K562 (cell line): ENCODE measurements around the gene STAB2.

Experiments used
- BRF1 ChIP-seq: IDR thresholded peaks from 3 replicates; pipeline ENCODE4 v1.6.1; 2011; ENCODE audit warnings: borderline replicate concordance, mild to moderate bottlenecking; ENCODE audit not compliant: insufficient read length; ENCODE audit errors: extremely low read depth
- EHMT2 ChIP-seq: fragments of 450-650 bp; IDR thresholded peaks from 2 replicates; pipeline ENCODE4 v1.6.1; 2018; ENCODE audit warnings: antibody characterized with exemption
- TF ChIP-seq, protein P1 (sequence below), 3 experiments: IDR thresholded peaks in 2 of 3; conservative IDR thresholded peaks in 1 of 3; 2 replicates each; pipeline ENCODE4 v1.5.1; 2011 to 2012; ENCODE audit warnings: low read length in 3 of 3, mild to moderate bottlenecking in 3 of 3, control low read depth in 2 of 3, improper control_type of control experiment in 1 of 3, inconsistent platforms in 1 of 3, low read depth in 1 of 3, mixed read lengths in 1 of 3, moderate library complexity in 1 of 3; ENCODE audit not compliant: insufficient read depth in 2 of 3

DNA sequence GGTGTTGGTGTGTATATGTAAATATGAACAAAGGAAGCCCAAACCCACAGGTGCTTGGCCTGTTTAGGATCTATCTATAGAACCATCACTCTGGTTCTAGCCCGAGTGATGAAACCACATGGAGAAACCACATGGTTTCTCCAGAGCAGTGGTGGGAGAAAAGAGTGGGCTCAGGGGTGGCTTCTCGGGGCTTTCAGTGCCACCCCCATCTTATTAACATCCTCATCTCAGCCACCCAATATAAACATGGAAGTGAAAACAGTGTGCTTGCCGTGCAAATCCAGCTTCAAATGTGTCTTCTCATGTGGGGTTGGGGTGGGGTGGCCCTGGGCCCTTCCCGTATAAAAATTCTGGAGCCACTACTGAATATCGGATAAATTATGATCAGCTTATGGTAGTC, 109.0 kb downstream of the STAB2 start:
- TF ChIP-seq, protein P1, sequence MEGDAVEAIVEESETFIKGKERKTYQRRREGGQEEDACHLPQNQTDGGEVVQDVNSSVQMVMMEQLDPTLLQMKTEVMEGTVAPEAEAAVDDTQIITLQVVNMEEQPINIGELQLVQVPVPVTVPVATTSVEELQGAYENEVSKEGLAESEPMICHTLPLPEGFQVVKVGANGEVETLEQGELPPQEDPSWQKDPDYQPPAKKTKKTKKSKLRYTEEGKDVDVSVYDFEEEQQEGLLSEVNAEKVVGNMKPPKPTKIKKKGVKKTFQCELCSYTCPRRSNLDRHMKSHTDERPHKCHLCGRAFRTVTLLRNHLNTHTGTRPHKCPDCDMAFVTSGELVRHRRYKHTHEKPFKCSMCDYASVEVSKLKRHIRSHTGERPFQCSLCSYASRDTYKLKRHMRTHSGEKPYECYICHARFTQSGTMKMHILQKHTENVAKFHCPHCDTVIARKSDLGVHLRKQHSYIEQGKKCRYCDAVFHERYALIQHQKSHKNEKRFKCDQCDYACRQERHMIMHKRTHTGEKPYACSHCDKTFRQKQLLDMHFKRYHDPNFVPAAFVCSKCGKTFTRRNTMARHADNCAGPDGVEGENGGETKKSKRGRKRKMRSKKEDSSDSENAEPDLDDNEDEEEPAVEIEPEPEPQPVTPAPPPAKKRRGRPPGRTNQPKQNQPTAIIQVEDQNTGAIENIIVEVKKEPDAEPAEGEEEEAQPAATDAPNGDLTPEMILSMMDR (IDR thresholded peaks at IDR 0.05 in 2 of 3, conservative IDR thresholded peaks at IDR 0.05 in 1 of 3; ENCODE audit: insufficient read depth in 2 of 3, low read depth in 1 of 3, low read length in 3 of 3), result no peak
- no peak for TF ChIP-seq EHMT2
- TF ChIP-seq BRF1, result no peak
